ENCODE data around the gene SSBP3.

Gene SSBP3

GRCh38 chr1:54371038-54371941, 34.9 kb downstream of the SSBP3 start:
- no peak for DNase-seq

GRCh38 chr1:54370287-54370989, 35.8 kb downstream of the SSBP3 start:
- DNase-seq = no peak

DNA sequence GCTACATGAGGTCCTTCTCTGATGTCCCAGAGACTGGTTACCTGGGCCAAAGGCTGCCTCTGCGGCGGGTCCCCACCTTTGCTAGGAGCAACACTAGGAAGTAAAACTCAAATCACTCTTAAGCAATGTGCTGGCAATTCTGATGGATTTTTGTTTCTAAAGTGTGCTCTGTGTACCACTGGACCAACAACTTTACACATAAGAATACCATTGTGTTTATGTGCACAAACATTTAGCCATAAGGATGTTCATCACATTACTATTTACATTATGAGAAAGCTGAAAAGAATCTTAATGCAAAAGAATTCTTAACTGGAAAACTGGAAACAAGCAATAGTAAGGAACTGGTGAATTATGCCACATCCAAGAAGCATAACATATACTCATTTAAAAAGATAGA, 38.6 kb downstream of the SSBP3 start:
- DNase-seq = no peak

DNA sequence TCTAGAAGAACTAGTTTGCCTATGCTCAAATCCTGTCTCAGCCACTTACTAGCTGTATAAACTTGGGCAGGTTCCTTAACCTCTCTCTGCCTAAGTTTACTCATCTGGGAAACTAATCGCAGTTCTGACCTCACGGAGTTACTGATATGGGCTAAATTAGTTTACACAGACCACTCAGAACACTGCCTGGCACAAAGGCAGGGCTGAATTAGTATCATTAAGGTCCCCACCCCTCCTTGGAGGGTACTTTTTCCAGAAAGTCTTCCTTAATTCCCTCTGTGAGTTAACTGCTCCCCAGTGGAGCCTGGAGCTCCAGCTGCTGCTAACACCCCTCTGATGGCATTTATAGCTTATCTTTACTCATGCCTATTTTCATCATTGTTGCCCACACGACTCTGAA, 40.3 kb downstream of the SSBP3 start:
- DNase-seq = no peak

- DNase-seq = no peak
These were observed 40.8 kb downstream of the SSBP3 start for GRCh38 chr1:54365398-54365797.

- DNase-seq = no peak
These were observed 41.2 kb downstream of the SSBP3 start for GRCh38 chr1:54364995-54365394.

DNA sequence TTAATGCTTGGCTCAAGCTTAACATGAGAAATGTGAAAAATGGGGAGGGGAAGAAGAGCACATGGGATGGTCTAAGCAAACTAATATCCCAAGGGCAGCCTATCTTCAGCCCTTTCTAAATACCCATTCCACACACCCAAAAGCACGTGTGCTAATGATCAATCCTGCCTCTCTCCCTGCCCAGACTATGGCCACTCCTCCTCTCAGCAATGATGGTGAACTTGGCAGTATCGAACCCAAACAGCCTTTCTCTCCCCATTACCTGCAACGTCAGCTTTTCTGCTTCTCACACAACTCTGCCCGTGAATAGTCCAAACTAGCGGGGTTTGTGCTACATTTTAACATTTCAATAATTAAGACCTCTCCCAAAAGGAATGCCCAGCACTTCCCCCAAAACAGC, 41.6 kb downstream of the SSBP3 start:
- no peak for DNase-seq

- DNase-seq = no peak
These were observed 42.3 kb downstream of the SSBP3 start for GRCh38 chr1:54363925-54364324.

DNA sequence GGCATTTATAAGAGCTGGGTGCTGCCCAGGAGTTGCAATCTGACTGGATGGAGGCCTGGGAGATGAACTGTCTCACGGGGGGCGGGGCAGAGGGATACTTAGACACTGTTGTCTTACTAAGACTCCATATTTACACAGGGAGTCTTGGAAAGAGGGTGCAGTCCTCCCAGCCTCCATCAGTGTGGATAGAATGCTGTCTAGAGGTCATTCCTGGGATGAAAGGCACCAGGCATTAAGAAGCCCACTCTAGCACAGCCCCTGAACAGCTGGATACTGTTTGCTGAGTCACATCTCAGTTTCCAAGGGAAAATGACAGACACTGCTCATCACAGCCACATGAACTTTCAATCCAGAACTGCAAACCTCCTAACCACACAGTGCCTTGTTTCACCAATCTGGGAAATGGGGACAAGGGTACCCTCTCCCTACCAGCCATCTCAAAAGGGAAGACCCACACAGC, 43.3 kb downstream of the SSBP3 start:
- DNase-seq = no peak

DNA sequence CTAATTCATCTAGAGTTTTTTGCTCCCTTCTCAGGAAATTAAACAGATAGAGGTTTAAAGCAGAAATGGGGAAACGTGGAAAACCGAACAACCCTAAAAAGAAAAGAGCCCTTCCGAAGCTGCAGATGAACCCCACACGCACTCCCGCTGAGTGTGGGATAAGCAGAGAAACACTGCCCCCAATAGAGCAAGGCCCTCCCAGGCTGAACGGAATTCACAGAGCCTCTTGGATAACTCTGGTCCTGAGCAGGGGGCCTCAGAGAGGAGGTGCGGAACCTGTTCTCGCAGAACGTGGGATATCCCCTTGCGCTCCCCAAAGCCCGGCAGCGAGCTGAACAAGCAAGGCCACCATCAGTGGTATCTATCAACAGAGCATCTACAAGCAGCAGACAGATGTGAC, 44.9 kb downstream of the SSBP3 start:
- no peak for DNase-seq

GRCh38 chr1:54360165-54361005, 45.8 kb downstream of the SSBP3 start:
- DNase-seq = no peak

GRCh38 chr1:54359393-54360162, 46.6 kb downstream of the SSBP3 start:
- no peak for DNase-seq

GRCh38 chr1:54358503-54359168, 47.6 kb downstream of the SSBP3 start:
- no peak for DNase-seq

GRCh38 chr1:54357967-54358366, 48.2 kb downstream of the SSBP3 start:
- DNase-seq = no peak

DNA sequence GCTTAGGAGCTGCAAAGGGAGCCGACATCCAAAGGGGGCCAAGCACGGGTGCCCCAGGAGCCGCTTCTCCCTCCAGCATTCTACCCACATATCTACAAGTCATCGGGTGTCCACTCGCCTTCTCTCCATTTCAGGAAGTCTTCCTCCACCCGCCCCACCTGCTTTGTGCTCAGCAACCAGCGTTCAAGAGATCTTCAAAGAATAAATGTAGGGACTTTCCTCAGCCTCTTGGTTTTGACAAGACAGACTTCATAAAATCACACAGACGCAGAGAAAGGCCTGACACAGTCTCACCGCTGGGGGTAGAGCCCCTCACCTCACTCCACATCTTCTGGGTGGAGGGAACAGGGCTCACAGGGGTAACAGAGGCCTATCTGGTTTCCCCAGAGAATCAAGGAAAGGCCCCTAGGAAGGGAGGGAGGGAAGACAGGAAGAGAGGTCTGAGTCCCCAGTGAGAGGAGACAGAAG, 49.5 kb downstream of the SSBP3 start:
- DNase-seq = peak; percentile 26

GRCh38 chr1:54355931-54356679, 50.1 kb downstream of the SSBP3 start:
- DNase-seq = no peak

- no peak for DNase-seq
These were observed 51.3 kb downstream of the SSBP3 start for GRCh38 chr1:54354899-54355298.

GRCh38 chr1:54353959-54354358, 52.2 kb downstream of the SSBP3 start:
- no peak for DNase-seq

DNA sequence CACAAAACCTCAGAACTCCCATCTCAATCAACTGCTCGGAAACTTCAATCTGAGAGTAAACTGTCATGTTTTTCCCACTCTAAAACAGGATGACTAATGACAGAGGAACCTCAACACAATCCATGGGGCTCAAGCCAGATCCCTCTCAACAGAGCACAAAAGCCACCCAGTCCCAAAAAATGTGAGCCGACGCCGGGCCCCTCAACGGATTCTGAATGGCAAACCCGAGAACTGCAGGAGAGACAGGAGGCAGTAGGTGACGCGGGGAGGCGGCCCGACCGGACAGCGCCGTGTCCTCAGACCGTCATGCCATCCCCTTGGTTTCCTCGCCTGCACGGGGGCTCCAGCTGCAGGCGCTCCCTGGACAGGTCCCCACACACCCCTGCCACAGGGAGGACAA, 53.4 kb downstream of the SSBP3 start:
- no peak for DNase-seq

DNA sequence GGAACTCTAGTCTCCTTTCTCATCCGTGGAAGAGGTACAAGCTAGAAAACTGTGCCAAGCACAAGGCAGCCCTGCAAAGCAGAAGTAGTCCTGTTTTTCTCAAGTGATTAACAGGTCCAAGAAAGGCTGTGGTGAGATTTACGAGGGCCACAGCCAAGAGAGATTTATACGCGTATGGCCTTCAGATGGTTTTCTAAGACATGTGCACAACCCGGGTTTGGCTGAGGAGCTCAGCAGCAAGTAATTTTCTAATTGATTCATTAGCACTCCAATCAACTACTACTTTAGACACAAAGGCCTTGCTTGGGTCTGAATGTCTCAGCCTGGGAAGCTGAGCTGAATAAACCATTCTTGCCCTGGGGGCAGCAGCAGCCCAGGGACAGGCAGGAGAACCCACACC, 55.8 kb downstream of the SSBP3 start:
- DNase-seq = no peak

DNA sequence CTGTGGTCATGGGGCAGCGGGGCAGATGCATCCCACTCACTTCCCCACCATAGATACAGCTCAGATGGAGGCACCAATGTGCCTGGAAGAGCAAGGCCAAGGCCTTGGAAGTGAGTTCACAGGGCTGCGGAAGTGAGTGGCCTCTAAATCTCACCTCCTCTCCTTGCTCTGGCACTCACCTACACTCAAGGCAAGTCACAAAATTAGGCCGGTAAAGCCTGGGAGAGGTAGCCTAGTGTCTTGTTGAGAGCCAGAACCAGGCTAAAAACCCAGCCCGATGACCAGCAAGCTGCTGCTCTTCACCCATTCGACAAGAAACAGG, 57.5 kb downstream of the SSBP3 start:
- no peak for DNase-seq
